ENCODE results near the gene TDRD12.

TDRD12 gene

GRCh38 chr19:32718286-32718685 lies 1.3 kb upstream of the TDRD12 start:
- no peaks in the 10 kb centered on the region for H3K4me1 ChIP-seq (ENCODE audit: control insufficient read depth in 1 of 2, insufficient read depth in 1 of 2, low read depth in 1 of 2, low read length in 1 of 2)
- no peak overlapping the region for H3K27ac ChIP-seq
- H3K4me3 ChIP-seq (ENCODE audit: low read depth in 1 of 2, low read length in 1 of 2), result no peak overlapping the region
- H3K36me3 ChIP-seq, result peaks cover 30% of the 10 kb centered on the region
- H3K27me3 ChIP-seq, result no peaks in the 10 kb centered on the region
- no peak for TF ChIP-seq CTCF (IDR thresholded peaks at IDR 0.05)
- H3K9me3 ChIP-seq, result no peaks in the 10 kb centered on the region

GRCh38 chr19:32720216-32720935 lies 809 bp downstream of the TDRD12 start:
- Histone ChIP-seq H3K4me3 (ENCODE audit: low read depth in 1 of 2, low read length in 1 of 2) (no peak overlapping the region), H3K4me1 (ENCODE audit: control insufficient read depth in 1 of 2, insufficient read depth in 1 of 2, low read depth in 1 of 2, low read length in 1 of 2) (no peaks in the 10 kb centered on the region), H3K27me3 (no peaks in the 10 kb centered on the region), H3K9me3 (no peaks in the 10 kb centered on the region), H3K36me3 (peaks cover 12% of the 10 kb centered on the region), H3K27ac (no peak overlapping the region)
- TF ChIP-seq CTCF (IDR thresholded peaks at IDR 0.05), result no peak

- no peak overlapping the region for H3K27ac ChIP-seq
- no peak for TF ChIP-seq CTCF (IDR thresholded peaks at IDR 0.05)
- no peaks in the 10 kb centered on the region for H3K4me1 ChIP-seq (ENCODE audit: control insufficient read depth in 1 of 2, insufficient read depth in 1 of 2, low read depth in 1 of 2, low read length in 1 of 2)
- peaks cover 12% of the 10 kb centered on the region for H3K36me3 ChIP-seq
- no peaks in the 10 kb centered on the region for H3K27me3 ChIP-seq
- H3K9me3 ChIP-seq, result no peaks in the 10 kb centered on the region
- H3K4me3 ChIP-seq (ENCODE audit: low read depth in 1 of 2, low read length in 1 of 2), result no peak overlapping the region
Measured at GRCh38 chr19:32720936-32721250, 1.3 kb downstream of the TDRD12 start.

- TF ChIP-seq CTCF (IDR thresholded peaks at IDR 0.05), result no peak
- no peaks in the 10 kb centered on the region for H3K27me3 ChIP-seq
Measured at GRCh38 chr19:32735936-32736335, 16.4 kb downstream of the TDRD12 start.

GRCh38 chr19:32743021-32743420 lies 23.5 kb downstream of the TDRD12 start:
- no peak for TF ChIP-seq CTCF (IDR thresholded peaks at IDR 0.05)
- Histone ChIP-seq H3K27me3 (peaks cover 29% of the 10 kb centered on the region), H3K27ac (no peak overlapping the region), H3K4me1 (ENCODE audit: control insufficient read depth in 1 of 2, insufficient read depth in 1 of 2, low read depth in 1 of 2, low read length in 1 of 2) (no peaks in the 10 kb centered on the region), H3K4me3 (ENCODE audit: low read depth in 1 of 2, low read length in 1 of 2) (no peak overlapping the region), H3K9me3 (no peaks in the 10 kb centered on the region), H3K36me3 (no peaks in the 10 kb centered on the region)

More at GRCh38 chr19:32735936-32736335, 16.4 kb downstream of the TDRD12 start:
- H3K4me1 ChIP-seq (ENCODE audit: control insufficient read depth in 1 of 2, insufficient read depth in 1 of 2, low read depth in 1 of 2, low read length in 1 of 2), result no peaks in the 10 kb centered on the region
- no peaks in the 10 kb centered on the region for H3K9me3 ChIP-seq
- H3K36me3 ChIP-seq, result no peaks in the 10 kb centered on the region
- H3K27ac ChIP-seq, result no peak overlapping the region
- H3K4me3 ChIP-seq (ENCODE audit: low read depth in 1 of 2, low read length in 1 of 2), result no peak overlapping the region
